GM21528 (cell line): ENCODE data around the gene RAB3GAP2.
A peak's percentile ranks its signal among the peaks of the same experiment; 100 is the strongest.
"Not testable (repeated sequence)": the region's sequence is repeated elsewhere in the genome, so short reads cannot be mapped to it uniquely, and the experiment has no call there.

Experiments used
- ATAC-seq: cut with Tn5 transposase; IDR thresholded peaks from one replicate; pipeline ENCODE4 v1.9.1; 2021; ENCODE audit warnings: mild to moderate bottlenecking, moderate library complexity; ENCODE audit not compliant: unreplicated experiment, low FRiP score

The RAB3GAP2 gene, protein sequence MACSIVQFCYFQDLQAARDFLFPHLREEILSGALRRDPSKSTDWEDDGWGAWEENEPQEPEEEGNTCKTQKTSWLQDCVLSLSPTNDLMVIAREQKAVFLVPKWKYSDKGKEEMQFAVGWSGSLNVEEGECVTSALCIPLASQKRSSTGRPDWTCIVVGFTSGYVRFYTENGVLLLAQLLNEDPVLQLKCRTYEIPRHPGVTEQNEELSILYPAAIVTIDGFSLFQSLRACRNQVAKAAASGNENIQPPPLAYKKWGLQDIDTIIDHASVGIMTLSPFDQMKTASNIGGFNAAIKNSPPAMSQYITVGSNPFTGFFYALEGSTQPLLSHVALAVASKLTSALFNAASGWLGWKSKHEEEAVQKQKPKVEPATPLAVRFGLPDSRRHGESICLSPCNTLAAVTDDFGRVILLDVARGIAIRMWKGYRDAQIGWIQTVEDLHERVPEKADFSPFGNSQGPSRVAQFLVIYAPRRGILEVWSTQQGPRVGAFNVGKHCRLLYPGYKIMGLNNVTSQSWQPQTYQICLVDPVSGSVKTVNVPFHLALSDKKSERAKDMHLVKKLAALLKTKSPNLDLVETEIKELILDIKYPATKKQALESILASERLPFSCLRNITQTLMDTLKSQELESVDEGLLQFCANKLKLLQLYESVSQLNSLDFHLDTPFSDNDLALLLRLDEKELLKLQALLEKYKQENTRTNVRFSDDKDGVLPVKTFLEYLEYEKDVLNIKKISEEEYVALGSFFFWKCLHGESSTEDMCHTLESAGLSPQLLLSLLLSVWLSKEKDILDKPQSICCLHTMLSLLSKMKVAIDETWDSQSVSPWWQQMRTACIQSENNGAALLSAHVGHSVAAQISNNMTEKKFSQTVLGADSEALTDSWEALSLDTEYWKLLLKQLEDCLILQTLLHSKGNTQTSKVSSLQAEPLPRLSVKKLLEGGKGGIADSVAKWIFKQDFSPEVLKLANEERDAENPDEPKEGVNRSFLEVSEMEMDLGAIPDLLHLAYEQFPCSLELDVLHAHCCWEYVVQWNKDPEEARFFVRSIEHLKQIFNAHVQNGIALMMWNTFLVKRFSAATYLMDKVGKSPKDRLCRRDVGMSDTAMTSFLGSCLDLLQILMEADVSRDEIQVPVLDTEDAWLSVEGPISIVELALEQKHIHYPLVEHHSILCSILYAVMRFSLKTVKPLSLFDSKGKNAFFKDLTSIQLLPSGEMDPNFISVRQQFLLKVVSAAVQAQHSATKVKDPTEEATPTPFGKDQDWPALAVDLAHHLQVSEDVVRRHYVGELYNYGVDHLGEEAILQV (N-terminal part only)

GRCh38 chr1:220272047-220272840 lies at the start of gene RAB3GAP2:
TSS of gene RAB3GAP2 (minus strand) at chr1:220272453. CDS start at chr1:220272337, 116 bp downstream.
- peak; percentile 95 for ATAC-seq

DNA sequence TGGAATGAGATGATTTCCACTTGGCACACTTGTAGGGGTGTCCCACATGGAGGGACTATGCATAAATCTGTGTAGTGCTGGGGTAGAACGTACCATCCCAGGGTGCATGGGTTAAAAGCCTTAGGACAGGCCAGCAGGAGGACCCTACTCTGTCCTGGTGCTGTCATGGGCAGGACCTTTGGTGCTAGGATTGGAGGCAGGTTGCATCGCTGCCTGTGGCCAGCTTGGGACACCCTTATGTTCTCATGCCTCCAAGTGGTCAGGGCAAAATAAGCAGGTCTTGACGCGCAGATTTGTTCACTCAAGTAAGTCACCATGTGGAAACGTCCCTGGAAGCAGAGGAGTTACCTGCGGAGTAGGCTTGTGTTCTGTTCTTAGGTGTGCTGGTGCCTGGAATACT lies 49.5 kb upstream of the RAB3GAP2 start:
- no peak for ATAC-seq

GRCh38 chr1:220320709-220321108 lies 48.5 kb upstream of the RAB3GAP2 start:
- no peak for ATAC-seq

DNA sequence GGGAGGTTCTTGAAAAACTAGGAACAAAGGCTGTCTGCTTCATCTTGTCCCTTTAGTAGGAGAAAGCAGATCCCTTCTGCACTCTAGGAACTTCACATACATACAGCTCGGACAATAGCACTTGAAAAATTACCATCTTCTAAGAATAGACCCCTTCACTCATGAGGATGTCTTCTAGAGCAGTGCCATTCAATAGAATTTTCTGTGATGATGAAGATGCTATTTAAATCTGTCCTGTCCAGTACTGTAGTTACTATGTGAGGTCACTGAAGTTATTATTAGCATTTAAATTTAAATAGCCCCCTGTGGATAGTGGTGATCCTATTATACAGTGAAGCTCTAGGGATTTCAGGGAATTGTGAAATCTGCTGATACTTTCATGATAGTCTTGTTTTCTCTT lies 46.4 kb upstream of the RAB3GAP2 start:
- no peak for ATAC-seq

GRCh38 chr1:220317161-220317560 lies 44.9 kb upstream of the RAB3GAP2 start:
- ATAC-seq, result no peak

DNA sequence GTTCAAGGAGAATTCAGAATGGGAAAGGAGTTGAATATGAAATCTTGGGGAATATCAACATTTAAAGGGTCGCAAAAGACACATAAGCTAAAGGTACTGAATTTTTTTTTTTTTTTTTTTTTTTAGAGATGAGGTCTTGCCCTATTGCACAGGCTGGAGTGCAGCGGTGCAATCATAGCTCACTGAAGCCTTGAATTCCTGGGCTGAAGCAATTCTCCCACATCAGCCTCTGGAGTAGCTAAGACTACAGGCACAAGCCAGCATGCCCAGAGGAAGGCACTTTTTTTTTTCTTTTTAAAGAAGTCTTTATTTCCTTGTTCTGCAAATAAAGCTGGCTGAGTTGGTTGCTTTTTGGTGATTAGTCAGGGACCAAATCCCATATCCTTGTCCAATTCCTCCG lies 44.1 kb upstream of the RAB3GAP2 start:
- ATAC-seq, result no peak

GRCh38 chr1:220315070-220315839 lies 43.0 kb upstream of the RAB3GAP2 start:
- ATAC-seq, result no peak

DNA sequence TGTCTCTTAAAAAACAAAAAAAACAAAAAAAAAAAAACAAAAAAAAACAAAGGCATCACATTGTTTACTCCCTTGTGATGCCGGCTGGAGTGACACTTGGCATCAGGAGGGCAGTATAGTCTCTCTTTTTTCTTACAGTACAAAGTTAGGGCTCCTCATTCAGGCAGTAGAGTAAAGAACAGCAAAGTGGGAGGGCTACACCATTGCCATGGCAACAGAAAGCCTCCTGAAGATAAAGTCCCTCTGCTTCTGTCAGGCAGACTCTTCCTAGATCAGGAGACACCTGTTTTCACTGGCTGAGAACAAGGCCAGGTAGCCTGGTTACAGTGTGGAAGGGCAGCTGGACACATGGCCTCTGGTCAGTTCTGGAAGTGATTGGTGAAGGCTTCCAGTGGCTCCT lies 41.3 kb upstream of the RAB3GAP2 start:
- no peak for ATAC-seq

GRCh38 chr1:220310147-220310546 lies 37.9 kb upstream of the RAB3GAP2 start:
- not testable (repeated sequence) for ATAC-seq

GRCh38 chr1:220307607-220308006 lies 35.4 kb upstream of the RAB3GAP2 start:
- no peak for ATAC-seq

DNA sequence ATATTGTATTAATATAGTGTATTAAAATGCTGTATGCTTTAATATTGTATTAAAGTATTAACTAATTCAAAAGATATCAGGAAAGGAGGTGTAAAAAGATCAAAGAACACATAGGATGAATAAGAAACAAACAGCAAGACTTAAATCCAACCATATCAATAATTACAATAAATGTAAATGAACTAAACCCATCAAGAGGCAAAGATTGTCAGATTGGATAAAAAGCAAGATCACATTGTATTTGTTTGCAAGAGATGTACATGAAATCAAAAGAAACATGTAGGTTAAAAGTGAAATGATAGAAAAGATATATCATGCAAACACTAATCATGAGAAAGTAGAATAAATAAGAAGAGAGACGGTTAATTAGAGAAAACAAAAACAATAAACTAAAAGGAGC lies 34.1 kb upstream of the RAB3GAP2 start:
- no peak for ATAC-seq

- ATAC-seq, result no peak
Measured at GRCh38 chr1:220303871-220304270, 31.6 kb upstream of the RAB3GAP2 start.

GRCh38 chr1:220301630-220302029 lies 29.4 kb upstream of the RAB3GAP2 start:
- ATAC-seq, result no peak

- ATAC-seq, result no peak
Measured at GRCh38 chr1:220300442-220301121, 28.3 kb upstream of the RAB3GAP2 start.

DNA sequence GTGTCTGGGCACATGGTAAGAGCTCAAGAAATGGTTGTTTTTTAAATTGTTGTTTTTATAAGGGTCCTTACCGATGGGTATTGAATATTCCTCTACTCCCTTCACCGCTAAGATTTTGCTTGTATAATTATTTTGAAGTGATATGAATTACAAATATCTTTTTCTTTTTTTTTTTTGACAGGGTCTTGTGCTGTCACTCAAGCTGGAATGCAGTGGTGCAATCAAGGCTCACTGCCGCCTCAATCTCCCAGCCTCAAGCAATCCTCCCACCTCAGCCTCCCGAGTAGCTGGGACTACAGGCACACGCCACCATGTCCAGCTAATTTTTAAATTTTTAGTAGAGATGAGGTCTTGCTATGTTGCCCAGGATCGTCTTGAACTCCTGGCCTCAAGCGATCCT lies 27.1 kb upstream of the RAB3GAP2 start:
- no peak for ATAC-seq

DNA sequence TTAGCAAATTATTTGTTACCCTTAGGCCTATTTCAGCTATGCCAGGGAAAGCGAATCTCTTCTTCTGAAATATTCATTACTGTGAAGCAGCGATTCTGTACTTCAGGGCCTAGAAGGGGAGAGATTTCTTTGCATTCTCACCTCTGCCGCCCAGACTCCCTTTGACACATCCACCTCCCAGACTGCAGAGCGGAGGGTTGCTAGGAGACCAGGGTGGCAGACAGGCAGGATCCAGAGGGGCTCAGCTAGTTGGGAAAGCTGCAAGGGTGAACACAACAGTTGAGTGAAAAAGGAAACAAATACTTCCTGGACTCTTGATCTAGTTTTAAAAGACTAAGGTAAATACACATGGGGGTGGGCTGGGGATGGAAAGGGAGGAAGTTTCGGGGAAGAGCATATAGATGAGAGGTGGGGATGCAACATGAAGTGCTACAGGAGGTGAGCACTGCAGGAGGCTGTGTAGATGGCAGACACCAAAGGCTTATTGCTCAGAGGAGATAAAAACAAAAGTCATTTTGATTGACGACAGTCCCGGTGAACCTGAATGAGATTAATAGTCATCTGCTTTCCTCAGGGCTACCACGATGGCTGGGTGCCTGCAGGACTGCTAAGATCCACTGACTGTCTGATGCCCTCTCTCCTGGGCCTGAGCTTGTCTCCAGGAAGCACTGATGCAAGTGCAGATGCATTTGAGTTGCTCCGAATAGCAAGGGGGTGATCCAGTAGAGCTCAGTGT lies 26.4 kb upstream of the RAB3GAP2 start:
- no peak for ATAC-seq

GRCh38 chr1:220296981-220297380 lies 24.7 kb upstream of the RAB3GAP2 start:
- no peak for ATAC-seq

DNA sequence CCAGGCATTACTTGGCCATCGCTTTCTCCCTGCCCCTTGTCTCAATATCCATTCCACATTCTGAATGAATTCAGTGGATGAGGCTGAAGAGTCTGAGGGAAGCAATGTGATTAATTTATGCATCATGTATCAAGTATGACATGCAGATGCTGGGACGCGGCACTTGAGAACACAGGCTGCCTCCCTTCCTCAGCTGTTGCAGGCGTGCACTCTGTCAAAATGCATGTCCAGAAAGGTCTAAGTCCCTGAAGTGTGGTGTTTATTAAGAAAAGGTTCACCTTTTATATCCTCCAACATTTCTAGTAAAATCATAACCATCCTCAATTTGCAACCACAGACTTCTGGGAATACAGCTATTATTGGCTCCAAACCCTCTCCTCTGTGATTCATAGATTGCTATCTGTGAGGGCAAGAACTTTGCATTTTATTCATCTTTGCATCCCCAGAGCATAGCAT lies 22.6 kb upstream of the RAB3GAP2 start:
- ATAC-seq, result no peak
